Mesodermal cell (in vitro differentiated cells): ENCODE measurements around the gene ZNF398.

Experiments used
- H3K27ac ChIP-seq: 2 replicates; pipeline ENCODE4 v1.7.0; 2013; ENCODE audit warnings: mild to moderate bottlenecking, low read depth, low read length, moderate library complexity; ENCODE audit not compliant: severe bottlenecking
- H3K36me3 ChIP-seq: 2 replicates; pipeline ENCODE4 v1.7.1; 2013; ENCODE audit warnings: mild to moderate bottlenecking, low read length, moderate library complexity; ENCODE audit not compliant: control insufficient read depth, insufficient read depth
- H3K4me1 ChIP-seq: one replicate; pipeline ENCODE4 v1.7.1; 2013; ENCODE audit warnings: mild to moderate bottlenecking, low read length; ENCODE audit not compliant: insufficient read depth, control insufficient read depth, poor library complexity, severe bottlenecking
- H3K4me3 ChIP-seq: 2 replicates; pipeline ENCODE4 v1.7.0; 2013; ENCODE audit warnings: low read length, control low read depth, mild to moderate bottlenecking; ENCODE audit not compliant: insufficient read depth, poor library complexity, severe bottlenecking; ENCODE audit errors: extremely low read depth
- H3K9me3 ChIP-seq: 2 replicates; pipeline ENCODE4 v1.7.1; 2013; ENCODE audit warnings: mild to moderate bottlenecking, low read length, moderate library complexity; ENCODE audit not compliant: control insufficient read depth
- WGBS, 2 experiments: methylation state at CpG; one replicate each; pipeline ENCODE4 v1.1.5; 2013; ENCODE audit warnings: missing lambda C conversion rate in 2 of 2; ENCODE audit not compliant: insufficient coverage in 2 of 2; 5-methylcytosine and 5-hydroxymethylcytosine counted together

ZNF398 gene

GRCh38 chr7:149197675-149198074 is 50.4 kb downstream of the ZNF398 start:
- 88 to 95% methylated on average over 2 to 4 of the region's 4 CpGs for WGBS, 2 experiments
- no peaks in the 10 kb centered on the region for H3K9me3 ChIP-seq
- H3K4me1 ChIP-seq: peaks cover 10% of the 10 kb centered on the region
- H3K36me3 ChIP-seq: peaks cover 51% of the 10 kb centered on the region
- no peak overlapping the region for H3K27ac ChIP-seq
- no peak overlapping the region for H3K4me3 ChIP-seq

- 91 to 95% methylated on average over 19 to 22 of the region's 22 CpGs for WGBS, 2 experiments
Observed at GRCh38 chr7:149198161-149198816, 51.0 kb downstream of the ZNF398 start.

GRCh38 chr7:149199234-149199995 is 52.2 kb downstream of the ZNF398 start:
- Histone ChIP-seq H3K4me1 (peaks cover 20% of the 10 kb centered on the region), H3K36me3 (peaks cover 69% of the 10 kb centered on the region), H3K9me3 (no peaks in the 10 kb centered on the region), H3K4me3 (no peak overlapping the region), H3K27ac (no peak overlapping the region)
- WGBS, 2 experiments: 91 to 96% methylated on average over 6 of the region's 6 CpGs

More at GRCh38 chr7:149198161-149198816, 51.0 kb downstream of the ZNF398 start:
- Histone ChIP-seq H3K9me3 (no peaks in the 10 kb centered on the region), H3K27ac (no peak overlapping the region), H3K36me3 (peaks cover 57% of the 10 kb centered on the region), H3K4me3 (no peak overlapping the region), H3K4me1 (peaks cover 16% of the 10 kb centered on the region)

- Histone ChIP-seq H3K27ac (peak overlapping the region; percentile 85), H3K9me3 (no peaks in the 10 kb centered on the region), H3K4me3 (no peak overlapping the region), H3K36me3 (peaks cover 95% of the 10 kb centered on the region), H3K4me1 (peaks cover 14% of the 10 kb centered on the region)
- 92 to 93% methylated on average over 5 of the region's 6 CpGs for WGBS, 2 experiments
Observed at GRCh38 chr7:149202831-149203231, 55.6 kb downstream of the ZNF398 start.

GRCh38 chr7:149205690-149206381 is 58.6 kb downstream of the ZNF398 start:
- Histone ChIP-seq H3K27ac (no peak overlapping the region), H3K36me3 (peaks cover 92% of the 10 kb centered on the region), H3K4me3 (no peak overlapping the region), H3K4me1 (peaks cover 11% of the 10 kb centered on the region), H3K9me3 (no peaks in the 10 kb centered on the region)
- WGBS, 2 experiments: 88 to 95% methylated on average over 15 to 16 of the region's 18 CpGs

- Histone ChIP-seq H3K27ac (no peak overlapping the region), H3K4me1 (peaks cover 11% of the 10 kb centered on the region), H3K4me3 (no peak overlapping the region), H3K9me3 (no peaks in the 10 kb centered on the region), H3K36me3 (peaks cover 94% of the 10 kb centered on the region)
- 91 to 93% methylated on average over 32 to 33 of the region's 35 CpGs for WGBS, 2 experiments
Observed at GRCh38 chr7:149207324-149208035, 60.2 kb downstream of the ZNF398 start.

- 80 to 84% methylated on average over 4 to 5 of the region's 7 CpGs for WGBS, 2 experiments
Observed at GRCh38 chr7:149209518-149210269, 62.4 kb downstream of the ZNF398 start.

GRCh38 chr7:149210551-149210950 is 63.3 kb downstream of the ZNF398 start:
- Histone ChIP-seq H3K27ac (no peak overlapping the region), H3K4me1 (no peaks in the 10 kb centered on the region), H3K4me3 (no peak overlapping the region), H3K36me3 (peaks cover 97% of the 10 kb centered on the region), H3K9me3 (no peaks in the 10 kb centered on the region)
- WGBS, 2 experiments: 91 to 97% methylated on average over 10 to 11 of the region's 11 CpGs

More at GRCh38 chr7:149209518-149210269, 62.4 kb downstream of the ZNF398 start:
- Histone ChIP-seq H3K27ac (peak overlapping the region; percentile 87), H3K4me1 (no peaks in the 10 kb centered on the region), H3K36me3 (peaks cover 94% of the 10 kb centered on the region), H3K4me3 (no peak overlapping the region), H3K9me3 (no peaks in the 10 kb centered on the region)

- peaks cover 100% of the 10 kb centered on the region for H3K36me3 ChIP-seq
- 84 to 85% methylated on average over 5 to 6 of the region's 7 CpGs for WGBS, 2 experiments
- no peaks in the 10 kb centered on the region for H3K9me3 ChIP-seq
Observed at GRCh38 chr7:149214020-149214720, 66.9 kb downstream of the ZNF398 start.

More at GRCh38 chr7:149214020-149214720, 66.9 kb downstream of the ZNF398 start:
- Histone ChIP-seq H3K4me3 (no peak overlapping the region), H3K4me1 (no peaks in the 10 kb centered on the region), H3K27ac (no peak overlapping the region)
